Measurements from ENCODE around the gene MDN1.

Gene MDN1

GRCh38 chr6:89692256-89692655, 127.3 kb downstream of the MDN1 start:
- H3K9ac ChIP-seq (ENCODE audit: low read depth, low read length) = no peak overlapping the region
- H3K4me1 ChIP-seq (ENCODE audit: insufficient read depth, low read length) = peaks cover 46% of the 10 kb centered on the region
- 80% methylated on average over 9 of the region's 9 CpGs for whole genome bisulfite sequencing

GRCh38 chr6:89690944-89691324, 128.7 kb downstream of the MDN1 start:
- Histone ChIP-seq H3K27ac (ENCODE audit: low read depth, low read length) (peak overlapping the region; percentile 84), H3K27me3 (ENCODE audit: insufficient read depth, low read length) (no peaks in the 10 kb centered on the region), H3K9ac (ENCODE audit: low read depth, low read length) (peak overlapping the region; percentile 42), H3K4me3 (ENCODE audit: low read length) (no peak overlapping the region), H3K36me3 (ENCODE audit: insufficient read depth, low read length) (peaks cover 99% of the 10 kb centered on the region), H3K9me3 (ENCODE audit: insufficient read depth, low read depth, low read length) (no peaks in the 10 kb centered on the region), H3K4me1 (ENCODE audit: insufficient read depth, low read length) (peaks cover 46% of the 10 kb centered on the region)

More at GRCh38 chr6:89692256-89692655, 127.3 kb downstream of the MDN1 start:
- Histone ChIP-seq H3K9me3 (ENCODE audit: insufficient read depth, low read depth, low read length) (no peaks in the 10 kb centered on the region), H3K36me3 (ENCODE audit: insufficient read depth, low read length) (peaks cover 99% of the 10 kb centered on the region), H3K27ac (ENCODE audit: low read depth, low read length) (peak overlapping the region; percentile 84; the same call in 1 of the 2 replicates), H3K27me3 (ENCODE audit: insufficient read depth, low read length) (no peaks in the 10 kb centered on the region), H3K4me3 (ENCODE audit: low read length) (no peak overlapping the region)

- Histone ChIP-seq H3K4me1 (ENCODE audit: insufficient read depth, low read length) (peaks cover 46% of the 10 kb centered on the region), H3K9ac (ENCODE audit: low read depth, low read length) (peak overlapping the region; percentile 45), H3K36me3 (ENCODE audit: insufficient read depth, low read length) (peaks cover 99% of the 10 kb centered on the region), H3K4me3 (ENCODE audit: low read length) (no peak overlapping the region), H3K9me3 (ENCODE audit: insufficient read depth, low read depth, low read length) (no peaks in the 10 kb centered on the region), H3K27ac (ENCODE audit: low read depth, low read length) (peak overlapping the region; percentile 84), H3K27me3 (ENCODE audit: insufficient read depth, low read length) (no peaks in the 10 kb centered on the region)
- 26% methylated on average over 5 of the region's 5 CpGs for WGBS
Measured at GRCh38 chr6:89689732-89690131, 129.9 kb downstream of the MDN1 start.

GRCh38 chr6:89688328-89688727, 131.3 kb downstream of the MDN1 start:
- H3K9ac ChIP-seq (ENCODE audit: low read depth, low read length) = no peak overlapping the region
- H3K9me3 ChIP-seq (ENCODE audit: insufficient read depth, low read depth, low read length) = no peaks in the 10 kb centered on the region
- no peak overlapping the region for H3K4me3 ChIP-seq (ENCODE audit: low read length)
- peaks cover 46% of the 10 kb centered on the region for H3K4me1 ChIP-seq (ENCODE audit: insufficient read depth, low read length)
- 95% methylated on average over 2 of the region's 2 CpGs for WGBS
- H3K36me3 ChIP-seq (ENCODE audit: insufficient read depth, low read length) = peaks cover 99% of the 10 kb centered on the region
- peak overlapping the region; percentile 84; the same call in 1 of the 2 replicates for H3K27ac ChIP-seq (ENCODE audit: low read depth, low read length)
- no peaks in the 10 kb centered on the region for H3K27me3 ChIP-seq (ENCODE audit: insufficient read depth, low read length)

- Histone ChIP-seq H3K27me3 (ENCODE audit: insufficient read depth, low read length) (no peaks in the 10 kb centered on the region), H3K9ac (ENCODE audit: low read depth, low read length) (no peak overlapping the region), H3K36me3 (ENCODE audit: insufficient read depth, low read length) (peaks cover 97% of the 10 kb centered on the region), H3K9me3 (ENCODE audit: insufficient read depth, low read depth, low read length) (no peaks in the 10 kb centered on the region), H3K27ac (ENCODE audit: low read depth, low read length) (no peak overlapping the region), H3K4me1 (ENCODE audit: insufficient read depth, low read length) (peaks cover 20% of the 10 kb centered on the region), H3K4me3 (ENCODE audit: low read length) (no peak overlapping the region)
- WGBS = 96% methylated on average over 2 of the region's 2 CpGs
Measured at GRCh38 chr6:89685311-89685710, 134.3 kb downstream of the MDN1 start.

- peaks cover 23% of the 10 kb centered on the region for H3K4me1 ChIP-seq (ENCODE audit: insufficient read depth, low read length)
- no peaks in the 10 kb centered on the region for H3K27me3 ChIP-seq (ENCODE audit: insufficient read depth, low read length)
- 94% methylated on average over 1 of the region's 1 CpG for WGBS
- no peak overlapping the region for H3K9ac ChIP-seq (ENCODE audit: low read depth, low read length)
- no peaks in the 10 kb centered on the region for H3K9me3 ChIP-seq (ENCODE audit: insufficient read depth, low read depth, low read length)
- H3K36me3 ChIP-seq (ENCODE audit: insufficient read depth, low read length) = peaks cover 98% of the 10 kb centered on the region
- H3K27ac ChIP-seq (ENCODE audit: low read depth, low read length) = no peak overlapping the region
- no peak overlapping the region for H3K4me3 ChIP-seq (ENCODE audit: low read length)
Measured at GRCh38 chr6:89682991-89683390, 136.6 kb downstream of the MDN1 start.

- Histone ChIP-seq H3K27me3 (ENCODE audit: insufficient read depth, low read length) (no peaks in the 10 kb centered on the region), H3K36me3 (ENCODE audit: insufficient read depth, low read length) (peaks cover 98% of the 10 kb centered on the region), H3K4me3 (ENCODE audit: low read length) (no peak overlapping the region), H3K27ac (ENCODE audit: low read depth, low read length) (0 out of 2 replicates have a peak overlapping the region, but pooled peaks have one; percentile 18), H3K4me1 (ENCODE audit: insufficient read depth, low read length) (peaks cover 23% of the 10 kb centered on the region), H3K9me3 (ENCODE audit: insufficient read depth, low read depth, low read length) (no peaks in the 10 kb centered on the region), H3K9ac (ENCODE audit: low read depth, low read length) (no peak overlapping the region)
- WGBS = 95% methylated on average over 9 of the region's 10 CpGs
Measured at GRCh38 chr6:89681983-89682564, 137.5 kb downstream of the MDN1 start.

GRCh38 chr6:89680551-89680950, 139.0 kb downstream of the MDN1 start:
- H3K27ac ChIP-seq (ENCODE audit: low read depth, low read length) = peak overlapping the region; percentile 71; the same call in 1 of the 2 replicates
- WGBS = 89% methylated on average over 7 of the region's 7 CpGs

GRCh38 chr6:89680150-89680549, 139.4 kb downstream of the MDN1 start:
- H3K36me3 ChIP-seq (ENCODE audit: insufficient read depth, low read length) = peaks cover 98% of the 10 kb centered on the region
- 91% methylated on average over 2 of the region's 2 CpGs for WGBS
- H3K9ac ChIP-seq (ENCODE audit: low read depth, low read length) = peak overlapping the region; percentile 24; the same call in 1 of the 2 replicates
- H3K4me1 ChIP-seq (ENCODE audit: insufficient read depth, low read length) = peaks cover 23% of the 10 kb centered on the region
- no peaks in the 10 kb centered on the region for H3K9me3 ChIP-seq (ENCODE audit: insufficient read depth, low read depth, low read length)
- H3K4me3 ChIP-seq (ENCODE audit: low read length) = no peak overlapping the region
- H3K27ac ChIP-seq (ENCODE audit: low read depth, low read length) = peak overlapping the region; percentile 71; the same call in 1 of the 2 replicates
- no peaks in the 10 kb centered on the region for H3K27me3 ChIP-seq (ENCODE audit: insufficient read depth, low read length)

More at GRCh38 chr6:89680551-89680950, 139.0 kb downstream of the MDN1 start:
- H3K9me3 ChIP-seq (ENCODE audit: insufficient read depth, low read depth, low read length) = no peaks in the 10 kb centered on the region
- peaks cover 23% of the 10 kb centered on the region for H3K4me1 ChIP-seq (ENCODE audit: insufficient read depth, low read length)
- peak overlapping the region; percentile 24; the same call in 1 of the 2 replicates for H3K9ac ChIP-seq (ENCODE audit: low read depth, low read length)
- no peak overlapping the region for H3K4me3 ChIP-seq (ENCODE audit: low read length)
- H3K27me3 ChIP-seq (ENCODE audit: insufficient read depth, low read length) = no peaks in the 10 kb centered on the region
- peaks cover 98% of the 10 kb centered on the region for H3K36me3 ChIP-seq (ENCODE audit: insufficient read depth, low read length)

- H3K27ac ChIP-seq (ENCODE audit: low read depth, low read length) = peak overlapping the region; percentile 71
- peaks cover 98% of the 10 kb centered on the region for H3K36me3 ChIP-seq (ENCODE audit: insufficient read depth, low read length)
- H3K9me3 ChIP-seq (ENCODE audit: insufficient read depth, low read depth, low read length) = no peaks in the 10 kb centered on the region
- peaks cover 23% of the 10 kb centered on the region for H3K4me1 ChIP-seq (ENCODE audit: insufficient read depth, low read length)
- no peak overlapping the region for H3K9ac ChIP-seq (ENCODE audit: low read depth, low read length)
- 62% methylated on average over 6 of the region's 6 CpGs for WGBS
- H3K4me3 ChIP-seq (ENCODE audit: low read length) = no peak overlapping the region
- no peaks in the 10 kb centered on the region for H3K27me3 ChIP-seq (ENCODE audit: insufficient read depth, low read length)
Measured at GRCh38 chr6:89679215-89680120, 140.1 kb downstream of the MDN1 start.

- Histone ChIP-seq H3K4me3 (ENCODE audit: low read length) (no peak overlapping the region), H3K36me3 (ENCODE audit: insufficient read depth, low read length) (peaks cover 98% of the 10 kb centered on the region), H3K9ac (ENCODE audit: low read depth, low read length) (no peak overlapping the region), H3K27ac (ENCODE audit: low read depth, low read length) (peak overlapping the region; percentile 71; the same call in 1 of the 2 replicates), H3K9me3 (ENCODE audit: insufficient read depth, low read depth, low read length) (no peaks in the 10 kb centered on the region), H3K4me1 (ENCODE audit: insufficient read depth, low read length) (peaks cover 23% of the 10 kb centered on the region), H3K27me3 (ENCODE audit: insufficient read depth, low read length) (no peaks in the 10 kb centered on the region)
- 33% methylated on average over 3 of the region's 3 CpGs for WGBS
Measured at GRCh38 chr6:89678531-89678930, 141.1 kb downstream of the MDN1 start.
